Activated CD4-positive, alpha-beta T cell treated with anti-CD3 and anti-CD28 coated beads, Interleukin-2, Interleukin-6, amounts not matched to agents 100 ng/mL and 50 ng/mL, durations not matched to agents 16 hours and 8 hours (primary cell): Measurements from ENCODE around the gene SLC32A1.

Experiments used
- DNase-seq: peaks from one replicate; pipeline ENCODE4 v3.0.0-alpha.2; 2020

SLC32A1 gene

DNA sequence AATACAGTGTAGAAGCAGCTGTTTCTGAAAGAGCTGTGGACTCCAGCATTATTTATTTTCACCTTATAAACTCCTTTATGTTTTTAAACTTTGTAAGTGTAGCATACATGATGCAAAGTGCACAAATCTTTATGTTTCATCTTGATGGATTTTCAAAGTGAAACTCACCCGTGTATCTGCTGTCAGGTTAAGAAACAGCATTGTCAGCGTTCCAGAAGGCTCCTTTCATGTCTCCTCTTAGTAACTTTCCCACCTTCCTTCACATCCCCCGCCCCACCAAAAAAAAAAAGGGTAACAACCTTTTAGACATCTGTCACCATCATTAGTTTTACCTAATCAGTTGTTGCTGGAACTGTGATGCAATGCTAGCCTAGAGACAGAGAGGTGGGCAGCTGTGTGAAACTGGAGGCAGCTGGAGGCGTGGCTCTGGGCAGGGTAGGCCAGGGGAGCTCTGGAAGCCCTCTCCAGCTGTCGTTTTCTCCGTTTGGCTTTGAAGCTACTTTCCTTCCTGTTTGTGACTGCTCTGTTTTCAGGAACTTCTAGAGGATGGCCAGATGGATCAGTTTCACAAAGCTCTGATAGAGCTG is 31.1 kb downstream of the SLC32A1 start:
- DNase-seq: no peak

DNA sequence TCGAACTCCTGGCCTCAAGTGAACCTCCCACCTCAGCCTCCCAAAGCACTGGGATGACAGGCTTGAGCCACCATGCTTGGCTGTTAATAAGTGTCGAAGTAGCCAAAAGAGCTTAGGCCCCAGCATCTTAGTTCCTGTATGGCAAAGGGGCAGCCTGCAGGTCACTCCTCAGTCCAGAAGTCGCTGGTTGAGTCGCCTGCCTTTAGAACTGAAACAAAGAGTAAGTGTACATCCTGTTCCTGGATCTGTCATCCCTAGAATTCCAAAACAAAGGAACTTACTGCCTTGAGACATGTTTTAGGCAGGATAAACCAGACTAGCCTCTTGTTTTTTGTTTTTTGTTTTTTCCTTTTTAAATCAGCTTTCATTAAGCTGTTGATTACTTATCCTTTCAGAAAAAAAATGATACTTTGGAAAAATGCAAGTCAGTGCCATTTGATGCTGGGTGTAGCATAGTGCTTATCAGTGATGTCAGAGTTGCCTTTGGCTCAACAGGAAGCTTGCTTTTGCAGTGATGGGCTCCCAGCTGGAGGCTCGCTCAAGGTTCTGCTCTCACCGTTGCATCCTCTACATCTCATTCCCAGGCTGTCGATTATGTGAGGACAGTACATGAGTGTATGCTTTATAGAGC is 33.0 kb downstream of the SLC32A1 start:
- DNase-seq: no peak

DNA sequence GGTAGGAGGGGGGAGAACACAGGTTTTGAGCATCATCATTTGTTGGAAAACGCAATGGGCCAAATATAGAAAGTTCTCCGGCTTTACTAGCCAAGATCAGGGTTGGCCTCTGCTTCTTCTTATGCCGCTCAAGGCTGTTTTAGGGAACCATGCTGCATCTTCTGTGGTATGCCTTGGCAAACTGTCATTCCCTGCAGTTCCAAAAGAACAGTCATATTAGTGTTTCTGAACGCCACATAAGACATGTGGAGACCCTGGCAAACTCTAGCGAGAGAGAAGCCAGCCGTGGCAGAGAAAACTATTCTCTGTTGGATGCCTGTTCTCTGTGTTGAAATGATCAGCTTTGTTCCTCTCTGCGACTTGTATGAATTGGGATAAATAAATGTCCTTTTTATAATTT is 34.8 kb downstream of the SLC32A1 start:
- DNase-seq: no peak

DNA sequence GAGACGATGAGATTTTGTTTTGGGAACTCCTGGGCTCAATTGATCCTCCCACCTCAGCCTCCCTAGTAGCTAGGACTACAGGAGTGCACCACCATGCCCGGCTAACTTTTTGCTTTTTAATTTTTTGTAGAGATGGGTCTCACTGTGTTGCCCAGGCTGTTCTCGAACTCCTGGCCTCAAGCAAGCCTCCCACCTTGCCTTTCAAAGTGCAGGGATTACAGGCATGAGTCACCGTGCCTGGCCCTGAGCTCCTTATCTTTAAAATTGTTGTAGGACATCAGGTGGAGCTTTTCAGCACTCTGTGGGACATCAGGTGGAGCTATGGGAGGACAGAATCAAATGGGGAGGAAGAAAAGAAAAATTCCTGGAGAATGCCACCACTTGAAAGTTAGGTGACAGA is 36.7 kb downstream of the SLC32A1 start:
- no peak for DNase-seq

DNA sequence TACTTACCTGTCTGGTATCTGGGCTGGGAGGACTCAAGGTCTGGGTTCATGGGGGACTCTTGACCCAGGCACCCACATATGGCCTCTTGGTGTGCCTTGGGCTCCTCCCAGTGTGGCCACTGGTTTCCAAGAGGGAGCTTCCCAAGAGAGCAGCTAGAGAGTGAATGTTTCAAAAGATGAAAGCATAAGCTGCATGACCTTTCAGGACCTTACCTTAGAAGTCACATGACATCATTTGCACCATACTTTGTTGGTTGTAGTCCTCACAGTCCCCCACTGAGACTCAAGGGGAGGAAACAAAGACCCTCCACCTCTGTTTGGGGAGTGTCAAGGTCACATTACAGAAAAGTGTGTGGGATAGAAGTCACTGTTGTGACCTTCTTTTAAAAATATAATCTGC is 37.9 kb downstream of the SLC32A1 start:
- DNase-seq: no peak

DNA sequence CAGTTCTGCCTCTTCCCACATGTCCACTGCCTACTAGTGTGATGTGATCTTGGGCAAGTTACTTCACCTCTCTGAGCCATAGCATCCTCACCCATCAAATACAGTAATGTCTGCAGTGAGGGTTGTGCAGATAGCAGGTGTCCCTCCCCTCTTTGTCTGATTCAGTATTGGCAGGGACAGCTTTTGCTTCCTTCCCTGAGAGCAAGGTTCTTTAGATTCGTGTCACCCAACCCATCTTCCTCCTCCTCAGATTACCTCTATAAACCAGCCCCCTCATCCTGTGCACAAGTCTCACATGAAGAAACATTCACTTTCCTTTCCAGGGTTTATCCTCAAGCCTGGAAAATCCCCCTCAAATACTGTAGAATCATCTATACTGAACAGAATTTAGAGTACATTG is 39.3 kb downstream of the SLC32A1 start:
- no peak for DNase-seq

DNA sequence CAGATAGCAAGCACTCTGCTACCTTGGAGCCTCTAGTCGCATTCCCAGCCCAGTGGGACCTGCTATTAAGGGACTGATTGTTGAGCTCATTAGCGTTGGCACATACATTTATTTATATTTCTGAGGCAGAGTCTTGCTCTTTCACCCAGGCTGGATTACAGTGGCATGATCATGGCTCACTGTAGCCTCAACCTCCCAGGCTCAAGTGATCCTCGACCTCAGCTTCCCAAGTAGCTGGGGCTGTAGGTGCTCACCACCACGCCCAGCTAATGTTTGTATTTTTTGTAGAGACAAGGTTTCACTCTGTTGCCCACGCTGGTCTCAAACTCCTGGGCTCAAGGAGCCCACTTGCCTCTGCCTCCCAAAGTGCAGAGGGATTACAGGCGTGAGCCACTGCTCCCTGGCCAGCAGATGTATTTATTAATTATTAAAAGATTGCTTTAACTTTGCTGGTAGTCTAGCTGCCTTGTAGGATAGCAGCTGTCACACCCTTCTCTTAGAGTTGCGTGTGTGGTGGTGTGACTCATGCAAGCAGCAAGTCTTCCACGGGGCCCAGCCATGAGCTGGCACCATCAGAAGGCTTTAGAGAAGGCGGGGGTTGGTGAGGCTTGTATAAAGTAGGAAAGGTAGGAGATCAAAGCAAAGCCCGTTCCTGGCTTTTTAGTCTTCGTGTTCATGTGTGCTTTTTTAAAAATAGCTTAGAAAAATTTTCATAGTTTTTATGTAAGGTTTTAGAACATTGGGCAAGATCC is 40.5 kb downstream of the SLC32A1 start:
- DNase-seq: peak; percentile 73

DNA sequence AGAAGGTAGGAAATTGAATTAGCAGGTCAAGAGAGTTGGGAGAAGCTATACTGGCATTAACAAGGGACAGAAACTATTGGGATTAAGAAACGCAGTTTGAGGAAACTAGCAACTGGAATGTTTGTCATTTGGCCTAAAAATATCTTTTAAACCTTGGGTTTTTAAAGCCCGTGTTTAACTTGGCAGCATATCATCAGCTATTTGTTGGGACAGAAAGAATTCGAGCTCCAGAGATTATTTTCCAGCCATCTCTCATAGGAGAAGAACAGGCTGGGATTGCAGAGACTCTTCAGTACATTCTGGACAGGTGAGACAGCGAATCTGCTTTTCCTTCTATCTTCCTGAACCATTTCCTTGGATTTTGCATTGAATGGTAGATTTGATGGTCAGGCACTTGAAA is 41.8 kb downstream of the SLC32A1 start:
- DNase-seq: no peak

DNA sequence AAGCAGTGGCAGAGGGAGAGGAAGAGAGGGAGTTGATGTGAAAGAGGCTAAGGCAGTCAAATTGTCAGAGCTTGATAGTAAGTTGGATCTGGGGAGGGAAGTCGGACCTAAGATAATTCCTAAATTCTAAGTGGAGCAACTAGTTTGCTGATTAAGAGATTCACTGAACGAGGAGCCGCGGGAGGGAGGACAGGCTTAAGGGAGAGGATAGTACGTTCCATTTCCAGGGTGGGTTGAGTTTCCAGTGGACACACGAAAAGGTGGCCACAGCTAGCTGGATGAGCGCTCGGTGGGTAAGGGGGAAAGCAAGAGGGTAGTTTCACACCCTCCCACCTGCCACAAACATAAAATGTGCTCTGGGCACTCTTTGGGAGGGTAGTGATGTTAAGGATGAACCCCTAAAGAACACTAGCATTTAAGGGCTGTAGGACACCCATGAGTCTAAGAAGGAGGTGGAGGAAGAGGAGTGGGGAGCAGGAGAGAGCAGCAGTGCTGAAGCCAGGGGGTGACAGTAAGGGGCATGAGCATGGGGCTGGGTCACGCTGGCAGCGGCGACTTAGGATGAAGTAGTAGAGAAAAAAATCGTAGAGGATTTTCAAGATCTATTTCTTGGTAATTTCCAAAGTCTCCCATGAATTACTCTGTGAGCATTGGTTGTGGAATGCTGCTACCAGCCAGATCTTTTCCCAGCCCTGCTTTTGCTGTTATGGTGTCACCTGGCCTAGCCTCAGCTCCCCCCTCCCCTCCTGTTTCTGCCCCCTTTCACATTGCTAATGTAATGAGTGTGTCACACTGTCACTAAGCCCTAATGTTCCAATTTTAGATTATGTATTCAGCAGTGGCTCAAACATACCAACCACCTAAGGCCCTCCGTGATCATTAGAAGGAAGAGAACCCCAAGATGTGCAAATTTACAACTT is 45.4 kb downstream of the SLC32A1 start:
- DNase-seq: no peak

DNA sequence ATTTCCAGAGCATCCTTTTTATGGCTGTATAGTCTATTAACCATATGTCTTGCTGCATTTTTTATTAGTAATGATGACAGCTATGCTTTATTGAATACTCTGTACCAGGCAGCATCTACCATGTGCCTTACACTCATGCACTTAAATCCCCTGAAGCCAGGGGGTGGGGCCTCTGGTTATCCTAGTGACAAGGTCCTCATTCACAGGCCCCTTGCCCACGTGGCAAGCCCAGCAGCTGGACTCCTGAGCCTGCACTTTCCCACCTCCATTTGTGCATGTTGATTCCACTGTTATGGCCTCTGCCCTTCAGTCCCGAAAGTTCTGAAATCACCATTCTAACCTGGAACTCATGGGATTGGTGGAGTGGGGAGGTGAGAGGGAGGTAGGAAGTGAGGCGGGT is 46.3 kb downstream of the SLC32A1 start:
- no peak for DNase-seq

DNA sequence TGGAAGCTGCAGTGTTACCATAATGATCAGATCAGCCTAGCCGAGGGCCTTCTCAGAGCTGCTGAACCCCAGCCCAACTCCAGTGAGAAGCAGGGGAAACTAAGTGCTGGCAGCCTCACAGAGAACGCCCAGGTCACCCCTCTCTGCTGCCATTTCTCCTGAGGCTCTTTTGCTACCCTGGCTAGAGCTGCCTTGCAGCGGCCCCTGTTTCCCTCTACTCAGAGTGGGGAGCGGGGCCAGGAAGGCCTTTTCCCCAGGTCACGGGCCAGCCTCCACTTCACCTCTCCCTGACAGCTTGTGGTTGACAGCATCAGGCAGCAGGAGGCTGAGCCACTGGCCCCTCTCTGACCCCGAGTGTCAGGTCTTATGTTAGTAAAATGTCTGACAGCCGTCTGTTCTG is 46.7 kb downstream of the SLC32A1 start:
- DNase-seq: no peak

DNA sequence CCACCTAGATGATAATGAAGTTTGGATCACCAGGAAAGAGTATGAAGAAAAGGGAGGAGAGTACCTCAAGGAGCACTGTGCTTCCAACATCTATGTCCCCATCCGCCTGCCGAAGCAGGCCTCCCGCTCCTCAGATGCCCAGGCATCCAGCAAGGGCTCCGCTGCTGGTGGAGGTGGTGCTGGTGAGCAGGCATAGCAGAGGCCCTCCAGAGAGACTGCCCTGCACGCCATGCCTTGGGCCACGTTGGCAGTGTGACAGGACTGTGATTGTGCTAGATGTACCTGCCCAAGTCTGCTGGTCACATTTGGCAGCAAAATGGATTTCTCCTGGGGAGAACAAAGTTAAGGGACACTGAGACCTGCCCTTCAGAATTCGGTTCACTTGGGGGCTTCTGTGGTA is 47.3 kb downstream of the SLC32A1 start:
- DNase-seq: no peak

DNA sequence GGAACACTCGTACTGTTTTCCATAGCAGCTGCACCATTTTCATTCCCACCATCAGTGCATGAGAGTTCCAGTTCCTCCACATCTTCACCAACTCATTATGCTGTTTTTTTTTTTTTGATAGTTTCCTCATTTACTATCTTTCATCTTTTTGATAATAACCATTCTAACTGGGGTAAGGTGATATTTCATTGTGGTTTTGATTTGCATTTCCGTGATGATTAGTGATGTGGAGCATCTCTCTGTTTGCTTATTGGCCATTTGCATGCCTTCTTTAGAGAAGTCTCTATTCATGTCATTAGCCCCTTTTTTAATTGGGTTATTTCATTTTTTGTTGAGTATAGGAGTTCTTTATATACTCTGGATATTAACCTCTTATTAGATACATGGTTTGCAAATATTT is 49.9 kb downstream of the SLC32A1 start:
- no peak for DNase-seq

DNA sequence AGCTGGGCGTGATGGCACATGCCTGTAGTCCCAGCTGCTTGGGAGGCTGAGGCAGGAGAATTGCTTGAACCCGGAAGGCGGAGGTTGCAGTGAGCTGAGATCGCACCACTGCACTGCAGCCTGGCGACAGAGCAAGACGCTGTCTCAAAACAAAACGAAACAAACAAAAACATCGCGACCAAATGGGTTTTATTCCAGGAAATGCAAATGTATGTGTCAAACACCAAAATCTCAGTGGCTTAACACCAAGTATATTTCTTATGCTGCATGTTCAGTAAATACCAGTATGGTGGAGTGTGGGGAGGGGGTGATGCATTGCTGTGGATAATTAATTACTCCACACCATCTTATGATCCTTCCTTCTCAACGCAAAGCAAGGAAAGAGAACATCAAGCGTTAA is 52.1 kb downstream of the SLC32A1 start:
- DNase-seq: peak; percentile 23
